HG02943 (cell line): ENCODE results near the gene ACTL6B.

Source experiments
- ATAC-seq: cut with Tn5 transposase; IDR thresholded peaks from one replicate; pipeline ENCODE4 v1.9.1; 2021; ENCODE audit warnings: mild to moderate bottlenecking, low read depth, moderate library complexity; ENCODE audit not compliant: unreplicated experiment

ACTL6B gene

DNA sequence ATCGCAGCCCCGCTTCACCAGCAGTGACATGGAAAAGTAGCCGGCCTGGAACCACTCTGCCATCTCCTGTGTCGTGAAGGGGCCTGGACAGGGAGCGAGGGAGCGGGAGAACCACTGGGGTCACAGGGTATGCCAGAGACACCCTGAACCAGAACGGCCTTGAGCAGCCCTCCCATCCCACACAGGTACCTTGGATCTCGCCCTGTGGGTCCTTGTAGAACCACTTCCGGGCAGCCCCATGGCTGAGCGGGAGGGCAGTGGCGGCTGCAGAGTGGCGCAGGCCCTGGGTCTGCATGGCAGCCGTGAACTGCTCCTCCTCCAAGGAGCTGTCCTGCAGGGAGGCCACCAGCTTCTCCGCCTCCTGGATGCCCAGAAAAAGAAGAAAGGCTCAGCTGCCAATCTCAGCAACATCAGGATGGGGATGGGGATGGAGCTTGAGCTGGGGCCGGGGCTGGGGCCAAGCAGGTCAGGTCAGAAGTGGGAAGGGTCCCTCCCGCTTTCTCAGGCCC, 28.3 kb upstream of the ACTL6B start:
- no peak for ATAC-seq

DNA sequence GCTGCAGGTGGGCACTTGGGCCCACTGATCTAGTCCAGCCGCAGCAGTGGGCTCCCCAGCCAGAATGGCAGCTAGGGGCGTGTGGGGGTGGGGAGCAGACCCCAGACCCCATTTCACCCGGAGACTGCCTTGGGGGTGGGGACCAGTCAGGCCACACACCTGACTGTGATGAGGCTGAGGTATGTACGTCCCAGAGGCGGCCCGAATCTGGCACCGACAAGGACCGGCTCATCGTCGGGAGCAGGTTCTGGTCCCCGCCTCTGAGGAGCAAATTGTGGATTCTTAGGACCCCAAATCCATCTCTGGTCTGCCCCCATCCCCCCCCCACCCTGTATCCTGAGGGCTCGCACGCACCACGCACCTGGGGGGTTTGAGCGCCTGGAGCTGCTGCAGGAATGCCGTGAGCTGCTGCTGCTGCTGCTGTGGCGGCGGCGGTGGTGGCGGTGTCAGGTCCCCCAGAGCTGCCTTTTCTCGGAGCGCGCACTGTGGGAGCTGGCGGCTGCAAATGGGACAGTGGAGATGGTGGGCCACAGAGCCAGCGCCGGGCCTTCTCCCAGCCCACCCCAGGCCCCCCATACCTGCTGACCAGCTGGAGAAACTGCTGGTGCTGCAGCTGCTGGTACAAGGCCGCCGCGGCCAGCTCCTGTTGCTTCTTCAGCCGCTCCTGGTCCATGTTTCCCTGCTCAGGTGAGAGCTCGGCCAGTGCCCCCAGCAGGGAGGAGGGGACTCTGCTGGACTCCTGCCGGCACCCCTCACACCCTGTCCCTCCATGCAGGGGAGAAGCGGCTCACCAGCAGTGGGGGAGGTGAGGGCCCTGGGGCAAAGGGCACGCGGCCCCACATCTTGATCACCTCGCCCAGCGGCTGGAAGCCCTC, 27.6 kb upstream of the ACTL6B start:
- no peak for ATAC-seq

DNA sequence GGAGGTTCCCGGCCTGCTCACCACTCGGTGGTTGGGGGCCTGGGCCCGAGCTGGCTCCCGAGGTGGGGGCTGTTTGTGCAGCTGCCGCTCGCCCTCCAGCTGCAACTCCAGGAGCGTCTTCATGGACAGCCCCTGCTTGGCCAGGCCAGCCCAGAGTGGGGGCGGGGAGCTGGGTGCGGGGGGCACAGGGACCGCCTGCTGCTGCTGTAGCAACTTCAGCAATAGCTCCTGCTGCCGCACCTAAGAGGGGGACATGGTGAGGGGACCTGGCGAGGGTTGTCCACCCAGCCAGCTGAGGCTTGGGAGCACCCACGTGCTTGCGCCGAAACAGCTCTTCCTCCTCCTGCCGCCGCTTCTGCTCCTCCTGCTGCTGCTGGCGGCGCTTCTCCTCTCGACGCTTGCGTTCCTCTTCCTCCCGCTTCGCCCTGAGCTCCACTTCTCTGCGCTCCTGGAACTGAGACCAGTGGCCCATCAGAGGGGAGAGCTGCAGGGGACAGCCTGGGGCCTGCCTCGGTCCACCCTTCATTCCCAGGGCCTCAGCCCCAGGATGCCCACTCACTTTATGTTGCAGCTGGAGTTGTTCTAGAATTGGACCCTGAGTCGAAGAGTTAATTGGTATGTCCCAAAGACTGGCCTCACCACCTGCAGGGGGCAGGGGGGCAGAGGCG, 26.9 kb upstream of the ACTL6B start:
- no peak for ATAC-seq

DNA sequence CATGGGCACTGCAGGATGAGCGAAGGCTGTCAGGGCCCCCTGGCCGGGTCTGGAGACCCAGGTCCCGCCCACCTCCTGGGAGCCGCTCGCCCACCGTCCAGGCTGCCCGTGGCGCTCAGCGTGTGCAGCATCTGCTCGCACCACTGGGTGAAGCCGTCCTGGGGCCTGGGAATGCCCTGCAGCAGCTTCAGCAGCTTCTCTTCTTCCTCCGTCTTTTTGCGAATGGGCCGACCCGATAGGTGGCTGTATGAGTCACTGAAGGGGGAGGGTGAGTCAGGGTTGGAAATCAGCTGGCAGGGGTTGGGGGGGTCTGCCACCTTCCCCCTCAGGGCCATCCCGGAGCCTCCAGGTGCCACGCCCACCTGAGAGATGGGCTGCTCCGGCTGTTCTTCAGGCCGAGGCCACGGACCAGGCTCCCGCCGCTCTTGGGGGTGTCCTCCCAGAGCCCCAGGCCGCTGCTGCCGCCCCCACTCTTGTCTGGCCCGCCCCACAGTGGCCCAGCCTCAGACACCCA, 26.0 kb upstream of the ACTL6B start:
- ATAC-seq, result no peak

DNA sequence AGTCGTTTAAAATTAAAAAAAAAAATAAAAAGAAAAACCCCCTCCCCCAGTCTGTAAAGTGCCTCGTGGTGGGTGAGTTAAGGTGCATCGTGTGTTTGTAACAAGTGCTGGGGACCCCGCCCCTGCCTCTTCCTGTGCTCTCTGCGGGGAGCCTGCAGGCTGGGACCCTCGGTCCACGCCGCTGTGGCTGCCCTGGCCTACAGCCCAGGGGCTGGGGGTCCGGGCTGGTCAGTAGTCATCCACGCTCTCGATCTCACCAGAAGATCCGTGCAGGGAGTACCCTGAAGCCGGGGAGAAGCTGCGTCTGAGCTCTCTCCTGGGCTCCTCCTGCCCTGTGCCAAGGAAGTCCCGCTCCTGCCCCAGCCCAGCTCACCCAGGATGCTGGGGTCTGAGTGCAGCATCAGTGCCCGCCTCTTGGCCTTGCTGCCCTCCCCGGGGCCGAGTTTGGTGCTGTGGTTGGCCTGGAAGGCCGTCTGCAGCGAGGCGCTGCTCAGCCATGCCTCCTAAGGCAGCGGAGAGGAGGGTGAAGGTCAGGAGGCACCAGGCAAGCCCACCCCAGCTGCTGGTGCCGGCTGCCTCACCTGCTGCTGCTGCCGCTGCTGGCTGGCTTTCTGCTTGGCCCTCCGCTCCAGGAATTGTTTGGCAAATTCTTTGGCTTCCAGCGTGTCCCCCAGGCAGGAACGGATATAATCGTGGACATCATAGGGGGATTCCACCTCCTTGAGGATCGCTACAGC, 25.4 kb upstream of the ACTL6B start:
- no peak for ATAC-seq

DNA sequence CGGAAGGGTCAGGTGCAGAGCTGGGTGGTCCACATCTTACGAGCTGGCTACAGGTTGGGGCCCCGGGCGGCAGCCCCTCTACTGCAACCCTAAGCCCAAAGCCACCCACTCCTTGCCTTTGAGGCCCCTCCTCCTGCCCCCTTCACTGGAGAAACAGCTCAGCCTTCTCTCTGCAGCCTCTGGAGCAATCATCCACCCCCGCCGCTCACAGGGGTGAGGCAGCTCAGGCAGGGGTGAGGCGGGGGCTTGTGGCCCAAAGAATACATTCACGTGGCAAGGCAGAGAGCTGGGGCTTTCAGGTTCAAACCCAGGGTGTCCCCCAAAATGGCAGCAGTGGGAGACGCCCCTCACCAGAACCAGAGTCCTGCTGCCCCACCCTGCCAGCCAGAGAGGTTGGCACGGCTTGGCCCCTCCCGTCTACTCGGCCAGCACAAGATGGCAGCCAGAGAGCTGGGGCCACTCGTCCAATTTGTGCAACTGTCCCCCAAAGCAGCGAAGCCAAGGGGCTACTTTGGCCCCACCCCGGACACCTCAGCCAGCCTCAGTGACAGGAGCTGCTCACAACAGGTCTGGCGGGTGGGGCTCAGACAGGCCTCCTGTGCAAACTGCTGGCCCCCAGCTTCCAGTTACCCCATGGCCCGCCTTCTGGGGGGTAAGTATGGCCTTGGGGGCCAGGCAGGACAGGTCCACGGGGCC, 24.5 kb upstream of the ACTL6B start:
- ATAC-seq, result no peak

DNA sequence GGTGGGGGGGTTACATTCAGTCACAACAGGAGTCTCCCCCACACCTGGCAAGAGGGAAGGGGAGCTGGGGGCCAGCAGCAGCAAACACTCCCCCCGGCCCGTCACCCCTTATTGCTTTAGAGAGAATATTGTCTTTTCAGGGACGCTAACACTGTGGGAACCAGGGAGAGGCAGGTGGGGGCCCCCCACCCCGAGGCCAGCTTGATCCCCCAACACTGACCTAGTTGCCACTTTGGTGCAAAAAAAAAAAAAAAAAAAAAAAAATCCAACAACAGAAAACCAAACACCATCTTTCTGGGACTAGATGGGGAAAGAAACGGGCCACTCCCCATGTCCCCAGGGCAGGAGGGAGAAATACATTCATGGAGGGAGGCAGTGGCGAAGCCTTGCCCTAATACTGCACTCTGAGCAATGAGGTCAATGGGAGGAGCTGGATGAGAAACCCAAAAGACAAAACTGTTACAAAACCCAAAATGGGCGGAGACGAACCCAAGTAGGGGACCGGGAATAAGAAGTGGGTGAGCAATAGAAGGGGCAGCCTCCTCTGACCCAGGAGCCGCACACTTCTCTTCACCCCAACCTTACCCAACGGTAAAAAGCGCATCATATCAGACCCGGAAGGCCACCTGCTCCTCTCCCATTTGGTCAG, 23.8 kb upstream of the ACTL6B start:
- ATAC-seq, result no peak

DNA sequence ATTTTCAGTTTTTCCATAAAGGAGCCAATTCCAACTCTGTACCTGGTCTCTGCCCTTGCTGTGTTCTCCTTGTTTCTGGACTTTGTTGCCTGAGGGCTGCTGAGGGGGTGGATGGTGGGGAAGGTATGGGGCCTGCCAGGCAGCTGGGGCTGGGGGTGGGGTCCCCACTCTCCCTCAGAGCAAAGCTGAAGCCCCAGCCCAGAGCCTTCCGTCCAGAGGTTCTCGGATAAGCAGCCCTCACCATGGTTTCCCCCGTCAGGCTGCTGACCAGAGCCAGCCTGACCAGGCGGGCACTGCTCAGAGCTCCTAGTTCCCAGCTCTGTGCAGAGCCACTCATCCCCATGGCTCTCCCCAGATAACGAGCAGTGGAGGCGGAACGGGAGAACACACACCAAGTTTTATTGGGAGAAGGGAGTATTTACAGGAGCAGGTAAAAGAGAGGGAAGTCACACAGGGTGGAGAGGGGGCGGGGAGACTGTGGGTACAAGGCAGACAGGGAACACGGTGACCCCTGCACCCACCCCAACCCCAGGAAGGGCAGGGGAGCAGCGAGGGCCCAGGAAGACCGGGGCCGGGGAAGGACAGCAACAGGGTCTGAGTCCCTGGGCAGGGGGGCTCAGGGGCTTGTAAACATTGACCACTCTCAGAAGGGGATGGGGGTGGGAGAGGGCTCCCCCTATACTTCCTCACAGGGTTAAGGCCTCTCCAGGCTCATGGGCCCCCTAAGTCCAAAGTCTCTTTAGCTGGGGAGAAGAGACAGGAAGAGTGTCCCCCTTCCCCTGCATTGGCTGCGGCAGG, 23.1 kb upstream of the ACTL6B start:
- ATAC-seq, result no peak

DNA sequence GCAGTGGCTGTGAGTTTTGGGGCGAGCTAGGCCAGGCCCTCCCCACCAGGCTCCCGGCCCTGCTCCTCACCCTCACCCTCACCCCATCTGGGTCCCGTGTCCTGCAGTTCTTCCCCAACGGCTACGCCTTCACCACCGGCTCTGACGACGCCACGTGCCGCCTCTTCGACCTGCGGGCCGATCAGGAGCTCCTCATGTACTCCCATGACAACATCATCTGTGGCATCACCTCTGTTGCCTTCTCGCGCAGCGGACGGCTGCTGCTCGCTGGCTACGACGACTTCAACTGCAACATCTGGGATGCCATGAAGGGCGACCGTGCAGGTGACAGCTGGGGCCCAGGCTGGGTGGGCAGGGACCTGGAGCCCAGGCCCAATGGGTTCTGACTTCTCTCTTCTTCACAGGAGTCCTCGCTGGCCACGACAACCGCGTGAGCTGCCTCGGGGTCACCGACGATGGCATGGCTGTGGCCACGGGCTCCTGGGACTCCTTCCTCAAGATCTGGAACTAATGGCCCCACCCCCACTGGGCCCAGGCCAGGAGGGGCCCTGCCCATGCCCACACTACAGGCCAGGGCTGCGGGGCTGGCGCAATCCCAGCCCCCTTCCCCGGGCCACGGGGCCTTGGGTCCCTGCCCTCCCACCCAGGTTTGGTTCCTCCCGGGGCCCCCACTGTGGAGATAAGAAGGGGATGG, 22.2 kb upstream of the ACTL6B start:
- ATAC-seq, result no peak

DNA sequence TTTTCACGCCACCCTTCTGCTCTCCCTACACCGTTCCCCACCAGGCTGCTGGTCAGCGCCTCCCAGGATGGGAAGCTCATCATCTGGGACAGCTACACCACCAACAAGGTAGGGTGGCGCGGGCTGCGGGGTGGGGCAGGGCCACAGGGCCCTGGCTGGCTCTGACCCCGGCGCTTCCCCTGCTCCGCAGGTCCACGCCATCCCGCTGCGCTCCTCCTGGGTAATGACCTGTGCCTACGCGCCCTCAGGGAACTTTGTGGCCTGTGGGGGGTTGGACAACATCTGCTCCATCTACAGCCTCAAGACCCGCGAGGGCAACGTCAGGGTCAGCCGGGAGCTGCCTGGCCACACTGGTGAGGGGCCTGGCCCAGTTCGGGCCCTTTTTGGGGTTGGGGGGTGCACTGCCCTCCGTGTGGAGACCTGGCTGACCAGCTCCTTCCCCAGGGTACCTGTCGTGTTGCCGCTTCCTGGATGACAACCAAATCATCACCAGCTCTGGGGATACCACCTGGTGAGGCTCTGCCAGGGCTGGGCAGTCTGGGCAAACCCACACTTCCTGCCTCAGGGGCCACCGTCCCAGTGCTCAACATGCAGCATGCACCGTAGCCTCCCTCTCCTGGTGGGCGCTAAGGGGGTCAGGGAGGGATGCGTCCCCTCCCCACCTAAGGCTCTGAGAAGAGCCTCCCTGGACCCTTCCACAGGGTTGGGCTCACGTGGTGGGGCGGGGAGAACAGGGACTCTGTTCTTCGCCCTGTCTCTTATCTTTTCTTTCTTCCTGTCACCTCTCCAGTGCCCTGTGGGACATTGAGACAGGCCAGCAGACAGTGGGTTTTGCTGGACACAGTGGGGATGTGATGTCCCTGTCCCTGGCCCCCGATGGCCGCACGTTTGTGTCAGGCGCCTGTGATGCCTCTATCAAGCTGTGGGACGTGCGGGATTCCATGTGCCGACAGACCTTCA, 21.3 kb upstream of the ACTL6B start:
- no peak for ATAC-seq

DNA sequence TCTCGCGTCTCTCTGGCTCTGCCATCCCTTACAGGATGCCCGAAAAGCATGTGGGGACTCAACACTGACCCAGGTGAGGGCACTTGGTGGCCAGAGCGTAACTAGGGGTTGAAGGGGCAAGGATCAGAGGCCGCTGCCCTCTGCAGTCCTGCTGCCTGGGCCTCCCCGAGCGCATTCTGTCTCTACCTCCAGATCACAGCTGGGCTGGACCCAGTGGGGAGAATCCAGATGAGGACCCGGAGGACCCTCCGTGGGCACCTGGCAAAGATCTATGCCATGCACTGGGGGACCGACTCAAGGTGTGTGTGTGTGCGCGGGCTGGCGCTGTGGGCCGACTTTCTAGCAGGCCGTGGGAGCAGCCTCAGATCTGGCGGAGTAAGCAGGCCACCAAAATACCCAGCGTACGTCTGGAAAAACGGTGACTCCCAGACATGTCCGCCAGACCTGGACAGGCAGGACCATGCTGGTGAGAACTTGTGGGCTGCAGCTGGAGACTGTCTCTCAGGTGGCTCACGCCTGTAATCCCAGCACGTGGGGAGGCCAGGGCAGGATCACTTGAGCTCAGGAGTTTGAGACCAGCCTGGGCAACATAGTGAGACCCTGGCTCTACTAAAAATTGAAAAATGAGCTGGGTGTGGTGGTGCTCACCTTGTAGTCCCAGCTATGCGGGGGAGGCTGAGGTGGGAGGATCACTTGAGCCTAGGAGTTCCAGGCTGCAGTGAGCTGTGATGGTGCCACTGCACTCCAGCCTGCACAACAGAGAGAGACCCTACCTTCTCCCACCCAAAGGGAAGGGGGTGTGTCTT, 20.5 kb upstream of the ACTL6B start:
- ATAC-seq, result no peak

DNA sequence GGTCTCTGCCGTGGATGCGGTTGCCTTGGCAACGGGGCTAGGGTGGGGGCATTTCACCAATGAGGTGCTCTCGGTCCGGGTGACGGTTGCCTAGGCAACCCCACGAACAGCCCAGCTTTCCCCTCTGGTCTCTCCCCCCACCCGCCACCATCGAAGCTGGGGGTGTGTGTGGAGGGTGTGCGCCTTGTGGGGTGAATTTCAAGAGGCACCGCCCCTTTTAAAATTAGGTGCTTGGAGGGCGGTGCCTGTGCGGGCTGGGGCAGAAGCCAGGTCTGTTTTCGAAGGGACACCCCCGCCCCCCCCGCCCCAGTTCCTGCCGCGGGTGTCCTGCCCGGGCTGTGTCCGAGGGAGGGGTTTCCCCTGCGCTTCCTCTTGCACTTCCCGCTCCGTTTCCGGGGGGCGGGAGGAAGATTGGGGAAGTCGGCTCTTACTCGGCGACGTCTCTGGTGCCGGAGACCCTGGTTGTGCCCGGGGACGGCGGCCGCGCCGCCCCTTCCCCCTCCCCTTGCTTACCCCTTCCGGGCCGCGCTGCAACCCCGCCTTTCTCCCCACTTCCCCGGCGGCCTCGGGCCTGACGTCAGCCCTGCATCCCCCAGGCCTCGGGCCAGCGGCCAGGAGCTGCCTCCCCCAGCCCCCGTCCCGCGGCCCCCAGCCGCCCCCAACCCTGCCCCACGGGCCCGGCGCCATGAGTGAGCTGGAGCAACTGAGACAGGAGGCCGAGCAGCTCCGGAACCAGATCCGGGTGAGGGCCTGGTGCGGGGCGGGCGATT, 19.5 kb upstream of the ACTL6B start:
- ATAC-seq, result no peak

DNA sequence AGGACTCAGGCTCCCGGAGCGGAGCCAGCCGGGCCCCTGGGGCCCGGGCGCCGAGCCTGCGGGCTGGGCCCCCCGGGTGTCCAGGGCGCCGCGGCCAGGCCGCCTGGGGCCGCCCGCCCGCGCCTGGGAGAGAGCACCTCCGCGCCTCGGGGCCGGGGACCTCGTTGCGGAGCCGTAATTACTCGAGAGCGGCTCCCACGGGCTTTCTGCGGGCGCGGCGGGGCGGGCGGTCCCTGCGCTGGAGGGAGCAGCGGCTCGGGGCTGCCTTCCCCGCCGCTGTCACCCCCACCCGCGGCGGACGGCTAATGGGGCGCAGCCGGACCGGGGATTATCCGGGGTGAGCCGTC, 18.8 kb upstream of the ACTL6B start:
- no peak for ATAC-seq

DNA sequence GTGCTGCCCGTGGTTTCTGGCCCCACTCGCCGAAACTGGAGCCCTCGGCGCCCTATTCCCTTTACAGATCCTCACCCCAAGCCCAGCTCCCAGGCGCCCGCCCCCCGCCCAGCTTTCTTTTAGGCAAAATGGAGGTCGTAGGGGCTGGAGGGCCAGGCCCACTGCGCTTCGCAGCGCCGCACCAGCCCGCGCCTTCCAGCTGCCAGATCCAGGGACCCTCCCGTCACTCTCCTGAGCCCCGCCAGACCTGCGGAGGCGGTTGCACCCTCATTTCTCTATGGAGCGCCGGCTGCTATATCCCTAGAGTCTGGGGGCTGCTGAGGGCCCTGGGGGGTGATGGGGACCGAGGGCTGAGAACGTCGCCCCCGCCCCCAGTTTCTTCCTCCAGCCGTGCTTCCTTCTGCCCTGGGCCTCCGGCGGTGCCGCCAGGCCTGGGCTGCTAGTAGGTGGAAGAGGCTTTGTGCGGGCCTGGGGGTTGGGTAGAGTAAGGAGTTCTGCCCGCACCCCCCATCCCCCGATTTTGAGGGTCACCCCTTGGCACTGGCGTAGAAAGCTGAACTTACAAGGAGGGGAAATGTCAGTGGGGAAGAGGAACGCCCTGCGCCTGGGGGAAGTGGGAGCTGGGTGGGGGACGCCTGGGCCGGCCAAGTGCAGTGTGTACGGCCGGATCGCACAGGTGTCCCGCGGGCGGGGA, 18.3 kb upstream of the ACTL6B start:
- no peak for ATAC-seq

DNA sequence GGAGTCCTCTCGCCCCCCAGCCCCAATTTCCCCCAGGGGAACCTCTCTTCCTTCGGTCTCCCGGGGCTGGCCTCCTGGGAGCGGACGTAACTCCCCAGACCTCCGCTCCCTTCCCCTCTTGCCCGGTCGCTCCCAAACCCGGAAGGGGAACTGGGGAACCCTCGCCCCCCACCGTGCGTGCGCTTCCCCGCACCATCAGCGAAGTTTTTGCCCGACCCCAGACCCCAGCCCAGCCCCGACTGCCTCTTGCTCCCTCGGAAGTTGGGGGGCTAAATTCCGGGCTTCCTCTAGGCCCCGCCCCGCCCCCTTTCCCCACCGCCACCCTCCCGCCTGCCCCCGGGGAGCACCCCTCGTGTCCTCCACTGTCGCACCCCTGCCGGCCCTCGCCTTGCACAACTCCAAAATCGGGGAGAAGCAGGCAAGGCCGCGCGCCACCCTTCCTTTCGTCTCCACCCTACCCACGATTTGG, 17.7 kb upstream of the ACTL6B start:
- peak; percentile 5 for ATAC-seq
